Common myeloid progenitor, CD34-positive (primary cell): Measurements from ENCODE around the gene PTGES2.

Experiments used
- CTCF ChIA-PET: fragments of 350-600 bp; sonication (Branson Sonifier 250); formaldehyde crosslinking; loops from one replicate; lab custom pipeline; 2021; ENCODE audit warnings: antibody characterized with exemption; lab: Charles Lee
- POLR2A ChIA-PET: fragments of 350-600 bp; sonication (Branson Sonifier 250); formaldehyde crosslinking; loops from one replicate; lab custom pipeline; 2021; ENCODE audit warnings: antibody characterized with exemption; lab: Charles Lee
- DNase-seq, 3 donors: peaks; one replicate each; pipeline versions ENCODE4 v3.0.0 to v3.0.0-alpha.2; 2013
- H3K27ac ChIP-seq, 2 experiments: 1 replicate in 1 of 2; 2 replicates in 1 of 2; pipeline ENCODE4 v1.7.0; 2013; ENCODE audit warnings: inconsistent platforms in 2 of 2, low read length in 2 of 2, mild to moderate bottlenecking in 2 of 2, low read depth in 1 of 2, moderate library complexity in 1 of 2; ENCODE audit not compliant: severe bottlenecking in 2 of 2, insufficient read depth in 1 of 2, poor library complexity in 1 of 2
- H3K27me3 ChIP-seq, 5 experiments: replicated peaks in 2 of 5; 1 replicate in 3 of 5; 2 replicates in 2 of 5; pipeline versions ENCODE4 v1.6.1 to v1.7.0; 2013; ENCODE audit warnings: low read length in 4 of 5, mild to moderate bottlenecking in 2 of 5, moderate library complexity in 2 of 5, inconsistent platforms in 1 of 5; ENCODE audit not compliant: insufficient read depth in 5 of 5, control insufficient read depth in 4 of 5
- H3K36me3 ChIP-seq, 4 experiments: 1 replicate in 2 of 4; 2 replicates in 2 of 4; pipeline versions ENCODE4 v1.6.1 to v1.7.0; 2013; ENCODE audit warnings: low read length in 3 of 4, control low read depth in 1 of 4, mild to moderate bottlenecking in 1 of 4; ENCODE audit not compliant: control insufficient read depth in 4 of 4, insufficient read depth in 4 of 4
- H3K4me1 ChIP-seq, 4 experiments: 1 replicate in 3 of 4; 2 replicates in 1 of 4; pipeline versions ENCODE4 v1.6.1 to v1.7.1; 2013; ENCODE audit warnings: low read length in 3 of 4, mild to moderate bottlenecking in 3 of 4, control low read depth in 1 of 4, inconsistent platforms in 1 of 4, moderate library complexity in 1 of 4; ENCODE audit not compliant: control insufficient read depth in 4 of 4, insufficient read depth in 4 of 4; ENCODE audit errors: control extremely low read depth in 1 of 4
- H3K4me3 ChIP-seq, 7 experiments: 1 replicate in 4 of 7; 2 replicates in 3 of 7; pipeline versions ENCODE4 v1.5.1 to v1.7.0; 2013; ENCODE audit warnings: mild to moderate bottlenecking in 7 of 7, low read length in 6 of 7, moderate library complexity in 6 of 7, inconsistent platforms in 2 of 7, low read depth in 2 of 7, control low read depth in 1 of 7; ENCODE audit not compliant: insufficient read depth in 4 of 7, control insufficient read depth in 1 of 7; ENCODE audit errors: extremely low read depth in 1 of 7
- H3K9me3 ChIP-seq, 5 experiments: 1 replicate in 4 of 5; 2 replicates in 1 of 5; pipeline versions ENCODE4 v1.6.1 to v1.7.1; 2013; ENCODE audit warnings: low read length in 4 of 5, mild to moderate bottlenecking in 2 of 5, inconsistent platforms in 1 of 5, low read depth in 1 of 5, moderate library complexity in 1 of 5; ENCODE audit not compliant: control insufficient read depth in 4 of 5, insufficient read depth in 2 of 5; ENCODE audit errors: control extremely low read depth in 1 of 5
- WGBS: methylation state at CpG from one replicate; pipeline ENCODE4 v1.1.5; 2013; ENCODE audit not compliant: insufficient coverage; 5-methylcytosine and 5-hydroxymethylcytosine counted together

The PTGES2 gene

DNA sequence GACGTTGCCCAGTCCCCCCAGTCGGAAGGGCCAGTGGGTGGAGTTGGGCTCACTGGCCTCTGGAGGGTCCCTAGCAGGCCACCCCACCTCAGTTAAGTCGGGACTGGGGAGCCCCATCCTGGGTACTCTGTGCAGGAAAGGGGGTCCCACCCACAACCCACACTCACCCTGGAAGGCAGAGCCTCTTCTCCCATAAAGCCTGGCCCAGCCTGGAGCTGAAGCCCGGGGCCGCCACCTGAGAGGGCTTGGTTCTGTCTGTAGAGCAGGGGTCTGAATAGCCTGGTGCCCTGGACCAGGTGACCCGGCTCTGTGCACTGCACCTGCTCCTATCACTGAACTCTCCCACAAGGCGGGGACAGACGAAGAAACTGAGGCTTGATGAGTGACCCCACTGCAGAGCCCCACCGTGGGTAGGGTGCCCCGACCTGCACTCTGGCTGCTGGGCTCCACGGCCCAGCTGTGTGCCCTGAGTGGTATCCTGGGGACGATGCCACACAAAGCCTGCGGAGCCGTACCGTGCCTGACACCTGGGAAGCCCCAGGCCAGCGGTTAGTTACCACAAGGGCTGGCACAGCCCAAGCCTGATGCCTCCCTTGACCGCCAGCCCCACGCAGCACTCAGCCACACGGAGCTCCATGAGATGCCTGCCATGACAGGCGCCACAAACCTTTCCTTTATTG, 7.3 kb downstream of the PTGES2 start:
- Histone ChIP-seq H3K4me3 (no peak overlapping the region), H3K36me3 (peaks cover 2 to 45% (median 27%) of the 10 kb centered on the region in 4 experiments), H3K9me3 (no peaks in the 10 kb centered on the region), H3K4me1 (peaks cover 0 to 9% (median 6%) of the 10 kb centered on the region in 4 experiments), H3K27ac (no peak overlapping the region), H3K27me3 (no peaks in the 10 kb centered on the region)
- CTCF ChIA-PET, result interaction anchor here (0.6 to 1.1 kb wide), 2 partner anchors 15 to 21 kb away, joined by 3 to 4 read pairs; no protein-coding TSS in a partner anchor
- DNase-seq, result no peak
- WGBS, result 96% methylated on average over 17 of the region's 20 CpGs
- POLR2A ChIA-PET, result no interaction called here

DNA sequence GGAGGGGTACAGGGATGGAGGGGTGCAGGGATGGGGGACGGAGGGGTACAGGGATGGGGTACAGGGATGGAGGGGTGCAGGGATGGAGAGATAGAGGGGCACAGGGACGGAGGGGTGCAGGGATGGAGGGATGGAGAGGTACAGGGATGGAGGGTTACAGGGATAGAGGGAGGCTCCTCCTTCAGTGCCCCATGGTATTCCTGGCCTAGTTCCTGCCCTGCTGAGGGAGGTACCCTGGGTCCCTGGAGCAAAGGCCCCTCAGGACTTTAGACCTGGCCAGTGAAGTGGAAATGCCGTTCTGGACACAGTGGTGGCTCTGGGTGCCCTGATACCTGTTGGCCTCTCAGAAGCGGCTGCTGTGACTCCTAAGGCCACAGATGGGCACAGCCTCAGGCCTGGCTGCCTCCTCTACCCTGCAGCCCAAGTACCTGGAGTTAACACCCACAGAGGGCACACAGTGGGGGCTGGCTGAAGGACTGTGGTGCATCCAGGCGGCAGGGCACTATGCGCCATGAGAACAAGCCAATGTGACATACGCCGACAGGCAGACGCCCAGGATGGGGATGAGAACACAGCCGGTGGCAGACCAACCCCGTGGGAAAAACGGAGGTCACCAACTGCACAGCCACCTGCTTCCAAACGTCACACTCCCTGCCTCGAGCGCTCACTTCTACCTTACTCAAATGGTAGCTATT, 8.4 kb downstream of the PTGES2 start:
- CTCF ChIA-PET, result interaction anchor here (1.1 kb wide), 1 partner anchor 14 kb away, joined by 4 read pairs; no protein-coding TSS in a partner anchor
- Histone ChIP-seq H3K4me3 (no peak overlapping the region), H3K36me3 (peaks cover 2 to 44% (median 30%) of the 10 kb centered on the region in 4 experiments), H3K4me1 (peaks cover 0 to 7% (median 3%) of the 10 kb centered on the region in 4 experiments), H3K9me3 (no peaks in the 10 kb centered on the region), H3K27ac (no peak overlapping the region), H3K27me3 (no peaks in the 10 kb centered on the region)
- DNase-seq, result no peak
- POLR2A ChIA-PET, result no interaction called here
- WGBS, result 100% methylated on average over 5 of the region's 15 CpGs

DNA sequence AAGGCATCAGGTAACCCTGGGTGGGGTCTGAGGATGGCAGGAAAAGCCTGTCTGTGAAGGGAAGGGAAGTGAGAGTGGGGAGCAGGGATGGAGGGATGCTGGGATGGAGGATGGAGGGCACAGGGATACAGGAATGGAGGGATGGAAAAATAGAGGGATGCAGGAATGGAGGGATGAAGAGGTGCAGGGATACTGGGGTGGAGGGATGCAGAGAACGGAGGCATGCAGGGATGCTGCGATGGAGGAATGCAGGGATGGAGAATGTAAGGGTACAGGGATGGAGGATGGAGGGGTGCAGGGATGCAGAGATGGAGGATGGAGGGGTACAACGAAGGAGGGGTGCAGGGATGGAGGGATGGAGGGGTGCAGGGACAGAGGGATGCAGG, 9.1 kb downstream of the PTGES2 start:
- Histone ChIP-seq H3K36me3 (peaks cover 2 to 43% (median 26%) of the 10 kb centered on the region in 4 experiments), H3K9me3 (no peaks in the 10 kb centered on the region), H3K27ac (no peak overlapping the region), H3K27me3 (no peaks in the 10 kb centered on the region), H3K4me1 (peaks cover 0 to 7% (median 3%) of the 10 kb centered on the region in 4 experiments), H3K4me3 (no peak overlapping the region)
- CTCF ChIA-PET, result interaction anchor here (0.6 to 4.9 kb wide), 17 partner anchors 7 to 749 kb away, joined by 3 to 47 read pairs (median 4); partner anchors contain the start of gene PTGES2
- POLR2A ChIA-PET, result interaction anchor here (1.6 kb wide), 1 partner anchor 9 kb away, joined by 6 read pairs; the partner anchor contains the start of gene PTGES2
- no peak for DNase-seq
- 56% methylated on average over 3 of the region's 3 CpGs for WGBS

DNA sequence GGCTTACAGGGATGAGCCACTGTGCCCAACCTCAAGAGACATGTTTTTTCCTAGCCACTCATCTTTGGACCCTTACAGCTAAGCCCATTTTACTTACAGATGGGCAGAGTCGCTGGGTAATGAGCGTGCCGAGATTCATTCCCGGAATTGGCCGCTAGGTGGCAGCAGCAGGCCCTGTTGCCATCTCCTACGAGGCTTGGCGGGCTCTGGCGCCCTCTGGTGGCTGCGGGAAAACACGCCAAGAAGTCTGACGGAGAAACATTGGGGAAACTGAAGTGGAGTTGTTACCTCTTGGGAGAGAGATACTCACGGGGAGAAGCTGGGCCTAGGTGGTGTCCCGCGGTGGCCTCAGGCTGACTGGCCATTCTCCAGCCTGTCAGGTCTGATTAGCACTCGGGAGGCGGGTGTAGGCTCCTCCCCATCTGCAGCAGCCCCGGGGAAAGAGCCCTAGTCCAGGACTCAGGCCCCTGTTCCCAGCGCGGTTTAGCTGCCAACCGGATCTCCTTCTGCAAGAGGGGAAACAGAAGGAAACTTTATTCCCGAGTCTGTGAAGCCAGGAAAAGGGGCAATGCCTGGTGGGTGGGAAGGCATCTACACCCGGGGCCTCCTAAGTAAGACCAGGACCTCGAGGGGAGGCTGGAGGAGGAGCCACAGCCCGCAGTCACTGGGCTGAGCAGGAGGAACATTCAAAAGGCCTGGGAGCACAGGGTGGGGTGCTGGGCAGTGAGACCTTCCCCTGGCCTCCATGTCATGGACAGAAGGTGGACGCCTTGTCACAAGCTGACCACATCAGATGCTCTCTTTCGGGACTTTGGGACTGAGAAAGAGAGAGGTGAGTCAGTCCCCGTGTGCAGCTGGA, 9.7 kb downstream of the PTGES2 start:
- H3K4me3 ChIP-seq, result peak overlapping the region in 2 of 7 experiments; percentile 11 to 45
- H3K27me3 ChIP-seq, result no peaks in the 10 kb centered on the region
- POLR2A ChIA-PET, result interaction anchor here (0.9 to 1.6 kb wide), 2 partner anchors 10 to 19 kb away, joined by 3 to 6 read pairs; partner anchors contain the start of gene PTGES2
- H3K36me3 ChIP-seq, result peaks cover 2 to 42% (median 26%) of the 10 kb centered on the region in 4 experiments
- CTCF ChIA-PET, result interaction anchor here (0.6 to 4.9 kb wide), 27 partner anchors 8 to 750 kb away, joined by 3 to 47 read pairs (median 4); partner anchors contain the start of gene PTGES2
- 20% methylated on average over 27 of the region's 27 CpGs for WGBS
- H3K9me3 ChIP-seq, result no peaks in the 10 kb centered on the region
- H3K27ac ChIP-seq, result no peak overlapping the region
- peaks cover 0 to 7% (median 3%) of the 10 kb centered on the region in 4 experiments for H3K4me1 ChIP-seq
- DNase-seq, result peak; percentile 88 to 94 (median 88)

DNA sequence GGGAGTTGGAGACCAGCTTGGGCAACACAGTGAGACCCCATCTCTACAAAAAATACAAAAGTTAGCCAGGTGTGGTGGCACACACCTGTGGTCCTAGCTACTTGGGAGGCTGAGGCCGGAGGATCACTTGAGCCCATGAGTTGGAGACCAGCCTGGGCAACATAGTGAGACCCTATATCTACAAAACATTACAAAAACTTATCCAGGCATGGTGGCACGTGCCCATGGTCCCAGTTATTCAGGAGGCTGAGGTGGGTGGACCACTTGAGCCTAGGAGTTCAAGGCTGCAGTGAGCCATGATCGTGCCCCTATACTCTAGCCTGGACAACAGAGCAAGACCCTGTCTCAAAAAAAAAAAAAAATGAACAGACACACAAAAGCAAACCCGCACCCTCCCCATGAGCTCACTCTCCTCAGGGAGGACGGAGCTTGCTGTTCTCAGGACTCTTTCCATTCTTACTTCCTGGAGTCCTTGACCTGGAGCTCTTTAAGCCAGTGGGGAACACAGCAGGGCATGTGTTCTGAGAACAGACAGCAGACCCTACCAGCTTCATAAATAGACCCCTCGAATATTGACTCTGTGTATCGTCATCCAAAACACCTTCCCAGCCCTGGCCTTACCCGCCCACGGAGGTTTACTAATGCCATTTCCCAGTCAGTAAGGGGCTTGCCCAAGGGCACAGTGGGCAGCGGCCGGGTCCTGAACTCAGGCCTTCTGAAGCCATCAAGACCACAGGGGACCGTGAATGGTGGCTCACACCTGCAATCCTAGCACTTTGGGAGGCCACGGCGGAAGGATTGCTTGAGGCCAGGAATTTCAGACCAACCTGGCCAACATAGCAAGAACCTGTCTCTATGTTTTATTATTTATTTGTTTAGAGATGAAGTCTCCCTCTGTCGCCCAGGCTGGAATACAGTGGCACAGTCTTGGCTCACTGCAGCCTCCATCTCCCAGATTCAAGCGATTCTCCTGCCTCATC, 11.1 kb downstream of the PTGES2 start:
- Histone ChIP-seq H3K27me3 (no peaks in the 10 kb centered on the region), H3K36me3 (peaks cover 2 to 33% (median 18%) of the 10 kb centered on the region in 4 experiments), H3K9me3 (no peaks in the 10 kb centered on the region), H3K4me3 (no peak overlapping the region), H3K4me1 (peaks cover 0 to 7% (median 3%) of the 10 kb centered on the region in 4 experiments), H3K27ac (no peak overlapping the region)
- ChIA-PET CTCF (interaction anchor here (0.7 to 4.9 kb wide), 13 partner anchors 8 to 172 kb away, joined by 3 to 47 read pairs (median 4); partner anchors contain the start of gene PTGES2), POLR2A (interaction anchor here (1.6 kb wide), 1 partner anchor 11 kb away, joined by 6 read pairs; the partner anchor contains the start of gene PTGES2)
- DNase-seq, result no peak
- WGBS, result over 99% methylated on average over 13 of the region's 16 CpGs
